PC-9 (cell line): ENCODE measurements around the gene PPP1R3D. TPM values are rescaled to one million over a fixed set of nuclear protein-coding genes. Genes with fewer than 3 reads are reported as not detected.

ENCODE experiments used
- BruUV-seq: library from RNA; stranded (reverse); fragments of 400-500 nt; replicated peaks from 2 replicates; lab custom pipeline; 2021; lab: Mats Ljungman, UMichigan
- CTCF ChIA-PET: fragments of 300-600 bp; sonication (Branson Sonifier 250); formaldehyde crosslinking; loops from one replicate; lab custom pipeline; 2022; ENCODE audit warnings: antibody characterized with exemption; lab: Charles Lee
- POLR2A ChIA-PET: fragments of 300-600 bp; sonication (Branson Sonifier 250); formaldehyde crosslinking; loops from one replicate; lab custom pipeline; 2022; ENCODE audit warnings: antibody characterized with exemption; ENCODE audit not compliant: unreplicated experiment; lab: Charles Lee
- DNase-seq, 2 experiments: peaks; one replicate each; pipeline versions ENCODE4 v3.0.0 to v3.0.0-alpha.2; 2015 to 2022; ENCODE audit warnings: mixed read lengths in 1 of 2
- H2AFZ ChIP-seq: fragments of 200-600 bp; sonication (generic); 2 replicates; pipeline ENCODE4 v1.8.1; 2017; ENCODE audit warnings: antibody characterized with exemption
- H3F3A ChIP-seq: fragments of 200-600 bp; sonication (generic); 2 replicates; pipeline ENCODE4 v1.8.1; 2017; ENCODE audit warnings: antibody characterized with exemption, mild to moderate bottlenecking, low read depth; ENCODE audit not compliant: insufficient read depth
- H3K27ac ChIP-seq: fragments of 200-600 bp; sonication (generic); 2 replicates; pipeline ENCODE4 v1.6.1; 2016; ENCODE audit warnings: mixed run types
- H3K27me3 ChIP-seq: fragments of 200-600 bp; sonication (generic); 2 replicates; pipeline ENCODE4 v1.6.1; 2016; ENCODE audit warnings: low read depth, mixed run types; ENCODE audit not compliant: insufficient read depth
- H3K36me3 ChIP-seq: fragments of 200-600 bp; sonication (generic); 2 replicates; pipeline ENCODE4 v1.6.1; 2016; ENCODE audit warnings: low read depth, mixed run types
- H3K4me1 ChIP-seq: fragments of 200-600 bp; sonication (generic); replicated peaks from 2 replicates; pipeline ENCODE4 v1.6.1; 2016; ENCODE audit warnings: mixed run types; ENCODE audit not compliant: insufficient read depth
- H3K4me2 ChIP-seq: fragments of 200-600 bp; sonication (generic); 2 replicates; pipeline ENCODE4 v1.6.1; 2017; ENCODE audit warnings: mixed run types
- H3K4me3 ChIP-seq: fragments of 200-600 bp; sonication (generic); 2 replicates; pipeline ENCODE4 v1.6.1; 2016; ENCODE audit warnings: mixed run types
- H3K79me2 ChIP-seq: fragments of 200-600 bp; sonication (generic); 2 replicates; pipeline ENCODE4 v1.6.1; 2017; ENCODE audit warnings: low read depth, mixed run types
- H3K9me2 ChIP-seq: fragments of 200-600 bp; sonication (generic); 2 replicates; pipeline ENCODE4 v1.8.1; 2017; ENCODE audit warnings: mild to moderate bottlenecking; ENCODE audit not compliant: insufficient read depth
- H3K9me3 ChIP-seq: fragments of 200-600 bp; sonication (generic); 2 replicates; pipeline ENCODE4 v1.8.1; 2016; ENCODE audit warnings: low read depth; ENCODE audit not compliant: insufficient read depth
- H4K20me1 ChIP-seq: fragments of 200-600 bp; sonication (generic); 2 replicates; pipeline ENCODE4 v1.8.1; 2017; ENCODE audit not compliant: insufficient read depth
- EZH2 ChIP-seq: fragments of 200-600 bp; sonication (generic); IDR thresholded peaks from 2 replicates; pipeline ENCODE4 v1.8.0; 2017; ENCODE audit warnings: antibody characterized with exemption, low read depth
- intact Hi-C: fragments of 100-400 bp; cut with micrococcal nuclease; formaldehyde crosslinking; loops from one replicate; pipeline ENCODE4 v1.10.0; 2022; ENCODE audit not compliant: unreplicated experiment
- total RNA-seq: library from RNA; stranded (reverse); gene quantifications from 2 replicates; pipeline ENCODE4 v1.2.3, GENCODE V29; 2021
- TF ChIP-seq, protein P1 (sequence below): fragments of 200-600 bp; sonication (generic); conservative IDR thresholded peaks from 2 replicates; pipeline ENCODE4 v1.6.1; 2017; ENCODE audit warnings: mixed run types, antibody characterized with exemption, mild to moderate bottlenecking, moderate library complexity

PPP1R3D gene
- total RNA-seq, 1 experiment from 2014 or later: 9.9 TPM

DNA sequence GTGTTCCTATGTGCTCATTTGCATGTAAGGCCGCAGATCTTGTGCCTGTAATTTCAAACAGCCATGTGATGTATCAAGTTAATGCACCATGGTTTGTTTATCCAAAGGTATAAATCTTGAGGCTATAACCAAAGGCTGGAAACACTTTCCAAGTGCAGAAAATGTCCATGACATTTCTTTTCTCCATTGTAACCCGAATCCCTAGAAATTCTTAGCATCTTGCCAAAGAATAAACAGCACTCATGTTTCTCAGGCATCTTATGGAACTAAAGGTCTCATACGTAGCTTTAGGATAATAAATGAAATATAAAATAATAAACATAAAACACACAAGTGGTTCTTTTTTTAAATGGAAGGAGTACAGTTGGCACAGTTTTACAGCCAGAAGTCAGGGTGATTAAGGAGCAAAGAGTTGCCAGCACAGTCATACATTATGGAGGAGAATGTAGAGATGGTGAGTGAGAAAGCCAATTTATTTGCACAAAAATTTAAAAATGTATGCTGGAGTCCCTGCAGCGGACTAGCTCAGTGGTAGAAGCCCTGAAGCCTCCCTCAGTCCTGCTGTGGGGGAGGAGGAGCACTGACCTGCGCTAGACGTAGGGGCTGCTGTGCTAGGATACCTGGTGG lies 36.2 kb upstream of the PPP1R3D start:
- DNase-seq: peak in 1 of 2 experiments; percentile 17
- Histone ChIP-seq H3K9me2 (no peaks in the 10 kb centered on the region), H3F3A (peaks cover 23% of the 10 kb centered on the region), H3K27ac (no peak overlapping the region), H3K36me3 (0 out of 2 replicates have a peak, but pooled peaks cover 3% of the 10 kb centered on the region), H3K27me3 (no peaks in the 10 kb centered on the region), H3K79me2 (no peaks in the 10 kb centered on the region), H3K4me1 (peaks cover 24% of the 10 kb centered on the region), H2AFZ (no peak overlapping the region), H4K20me1 (no peaks in the 10 kb centered on the region), H3K4me2 (no peak overlapping the region), H3K9me3 (no peaks in the 10 kb centered on the region), H3K4me3 (no peak overlapping the region)
- no TSS peak for BruUV-seq
- POLR2A ChIA-PET: no interaction called here
- TF ChIP-seq, protein P1, sequence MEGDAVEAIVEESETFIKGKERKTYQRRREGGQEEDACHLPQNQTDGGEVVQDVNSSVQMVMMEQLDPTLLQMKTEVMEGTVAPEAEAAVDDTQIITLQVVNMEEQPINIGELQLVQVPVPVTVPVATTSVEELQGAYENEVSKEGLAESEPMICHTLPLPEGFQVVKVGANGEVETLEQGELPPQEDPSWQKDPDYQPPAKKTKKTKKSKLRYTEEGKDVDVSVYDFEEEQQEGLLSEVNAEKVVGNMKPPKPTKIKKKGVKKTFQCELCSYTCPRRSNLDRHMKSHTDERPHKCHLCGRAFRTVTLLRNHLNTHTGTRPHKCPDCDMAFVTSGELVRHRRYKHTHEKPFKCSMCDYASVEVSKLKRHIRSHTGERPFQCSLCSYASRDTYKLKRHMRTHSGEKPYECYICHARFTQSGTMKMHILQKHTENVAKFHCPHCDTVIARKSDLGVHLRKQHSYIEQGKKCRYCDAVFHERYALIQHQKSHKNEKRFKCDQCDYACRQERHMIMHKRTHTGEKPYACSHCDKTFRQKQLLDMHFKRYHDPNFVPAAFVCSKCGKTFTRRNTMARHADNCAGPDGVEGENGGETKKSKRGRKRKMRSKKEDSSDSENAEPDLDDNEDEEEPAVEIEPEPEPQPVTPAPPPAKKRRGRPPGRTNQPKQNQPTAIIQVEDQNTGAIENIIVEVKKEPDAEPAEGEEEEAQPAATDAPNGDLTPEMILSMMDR: no peak
- no peak for TF ChIP-seq EZH2
- CTCF ChIA-PET: no interaction called here
- intact Hi-C loops: no loop called here

DNA sequence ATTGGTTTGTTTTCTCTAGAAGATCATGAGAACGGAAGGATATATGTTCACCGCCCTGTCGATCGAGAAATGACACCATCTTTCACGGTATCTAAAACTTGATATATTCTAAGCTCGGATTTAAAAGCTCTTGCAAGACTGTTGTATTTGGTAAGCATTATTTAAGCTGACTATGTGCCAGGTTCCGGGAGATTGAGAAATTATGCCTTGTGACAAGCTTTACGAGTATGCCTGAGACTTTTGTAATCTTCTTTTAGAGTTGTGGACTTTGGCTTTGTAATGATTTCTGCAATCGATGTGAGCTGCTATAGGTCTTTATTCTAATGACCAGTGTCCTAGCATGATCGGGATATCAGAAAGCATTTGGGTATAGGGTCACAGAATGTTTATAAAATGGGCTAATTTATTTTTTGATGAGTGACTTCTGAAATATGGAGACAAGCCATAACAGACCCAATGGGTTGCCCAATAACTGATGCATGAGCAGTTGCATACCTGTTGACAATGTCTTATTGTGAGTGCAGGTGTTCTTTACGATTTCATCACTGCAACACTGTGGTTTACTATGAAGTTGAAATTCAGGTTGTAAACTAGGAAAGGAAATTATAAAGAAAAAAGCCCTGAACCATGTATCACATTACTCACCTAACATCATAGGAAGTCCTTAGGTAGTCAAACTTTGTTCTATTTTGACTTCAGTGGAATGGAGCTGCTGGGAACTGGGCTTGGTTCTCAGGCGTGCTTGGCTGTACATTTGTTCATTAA lies 32.1 kb upstream of the PPP1R3D start:
- peaks cover 52% of the 10 kb centered on the region for H3K4me1 ChIP-seq
- ChIA-PET POLR2A (interaction anchor here (0.6 kb wide), 1 partner anchor 26 kb away, joined by 4 read pairs; no protein-coding TSS in a partner anchor), CTCF (interaction anchor here (0.6 to 1.2 kb wide), 2 partner anchors 16 to 78 kb away, joined by 4 read pairs; no protein-coding TSS in a partner anchor)
- H3K36me3 ChIP-seq: no peaks in the 10 kb centered on the region
- no TSS peak for BruUV-seq
- peak overlapping the region; percentile 45 for H3K4me3 ChIP-seq
- no peaks in the 10 kb centered on the region for H4K20me1 ChIP-seq
- DNase-seq: peak in 1 of 2 experiments; percentile 100
- H3K9me2 ChIP-seq: no peaks in the 10 kb centered on the region
- no peaks in the 10 kb centered on the region for H3K79me2 ChIP-seq
- peaks cover 28% of the 10 kb centered on the region for H3F3A ChIP-seq
- H3K9me3 ChIP-seq: no peaks in the 10 kb centered on the region
- peak overlapping the region; percentile 77 for H3K4me2 ChIP-seq
- no peaks in the 10 kb centered on the region for H3K27me3 ChIP-seq
- TF ChIP-seq, protein P1: no peak
- TF ChIP-seq EZH2: no peak
- H3K27ac ChIP-seq: peak overlapping the region; percentile 89
- H2AFZ ChIP-seq: peak overlapping the region; percentile 14; the same call in 1 of the 2 replicates
- intact Hi-C loops: loop anchor here (1.0 kb wide), 1 partner anchor 22 kb away; no protein-coding TSS in a partner anchor

DNA sequence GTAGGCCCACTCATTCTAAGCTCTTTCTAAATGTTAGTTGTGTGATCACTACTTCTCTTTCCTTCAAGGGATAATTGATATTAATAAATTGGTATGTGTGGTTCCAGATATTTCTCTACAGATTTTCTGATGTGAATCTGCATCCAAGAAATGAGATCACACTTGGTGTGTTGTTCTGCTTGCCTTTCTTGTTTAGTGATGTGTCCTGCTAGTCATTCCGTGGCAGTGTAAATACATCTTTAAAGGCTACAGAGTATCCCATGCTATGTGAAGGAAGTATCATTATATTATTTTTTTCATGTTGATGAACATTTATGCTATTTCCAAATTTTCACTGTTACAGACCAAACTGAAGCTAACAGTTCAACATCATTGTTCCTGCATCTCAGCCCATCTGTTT lies 31.3 kb upstream of the PPP1R3D start:
- Histone ChIP-seq H3K4me2 (peak overlapping the region; percentile 77), H2AFZ (no peak overlapping the region; the same call in 1 of the 2 replicates), H3K27me3 (no peaks in the 10 kb centered on the region), H3K9me3 (no peaks in the 10 kb centered on the region), H3K4me1 (peaks cover 52% of the 10 kb centered on the region), H3K36me3 (no peaks in the 10 kb centered on the region), H3F3A (peaks cover 28% of the 10 kb centered on the region), H3K4me3 (peak overlapping the region; percentile 45), H3K9me2 (no peaks in the 10 kb centered on the region), H3K27ac (peak overlapping the region; percentile 89), H4K20me1 (no peaks in the 10 kb centered on the region), H3K79me2 (no peaks in the 10 kb centered on the region)
- no TSS peak for BruUV-seq
- DNase-seq: no peak
- ChIA-PET POLR2A (interaction anchor here (0.6 kb wide), 1 partner anchor 25 kb away, joined by 4 read pairs; no protein-coding TSS in a partner anchor), CTCF (interaction anchor here (0.6 kb wide), 1 partner anchor 16 kb away, joined by 4 read pairs; no protein-coding TSS in a partner anchor)
- TF ChIP-seq, protein P1: no peak
- no peak for TF ChIP-seq EZH2
- intact Hi-C loops: no loop called here
